Measurements from ENCODE around the gene BCAR3. TPM values are rescaled to one million over a fixed set of nuclear protein-coding genes. Genes with fewer than 3 reads are reported as not detected.
"Not testable (repeated sequence)": the region's sequence is repeated elsewhere in the genome, so short reads cannot be mapped to it uniquely, and the experiment has no call there.

The BCAR3 gene
- total RNA-seq, 3 donors from 2014 or later = 26.7 to 42.7 (median 30.2) TPM

GRCh38 chr1:93592551-93592949, 89.1 kb downstream of the BCAR3 start:
- intact Hi-C loops (cut with DNase I; ENCODE audit: low total_unique reads) = no loop called here
- Histone ChIP-seq H3K4me1 (peaks cover 7 to 23% of the 10 kb centered on the region in 2 donors), H3K27ac (peak overlapping the region; percentile 80 to 85)

GRCh38 chr1:93591676-93592550, 89.7 kb downstream of the BCAR3 start:
- H3K27me3 ChIP-seq = no peaks in the 10 kb centered on the region
- intact Hi-C loops (cut with DNase I; ENCODE audit: low total_unique reads) = no loop called here
- H3K4me3 ChIP-seq = no peak overlapping the region
- peak overlapping the region; percentile 80 to 85 for H3K27ac ChIP-seq
- H3K36me3 ChIP-seq = no peaks in the 10 kb centered on the region
- no peak for TF ChIP-seq POLR2A (IDR thresholded peaks at IDR 0.05)
- TF ChIP-seq CTCF (IDR thresholded peaks at IDR 0.05) = no peak
- TF ChIP-seq POLR2AphosphoS5 (IDR thresholded peaks at IDR 0.05) = peak in 1 of 3 donors; percentile 39
- peaks cover 7 to 23% of the 10 kb centered on the region in 2 donors for H3K4me1 ChIP-seq
- DNase-seq (ENCODE audit: low spot score in 2 of 2) = no peak
- H3K9me3 ChIP-seq = no peaks in the 10 kb centered on the region

More at GRCh38 chr1:93592551-93592949, 89.1 kb downstream of the BCAR3 start:
- DNase-seq (ENCODE audit: low spot score in 2 of 2) = no peak
- H3K36me3 ChIP-seq = no peaks in the 10 kb centered on the region
- H3K4me3 ChIP-seq = no peak overlapping the region
- no peaks in the 10 kb centered on the region for H3K9me3 ChIP-seq
- TF ChIP-seq POLR2AphosphoS5 (IDR thresholded peaks at IDR 0.05) (no peak), CTCF (IDR thresholded peaks at IDR 0.05) (no peak), POLR2A (IDR thresholded peaks at IDR 0.05) (no peak)
- H3K27me3 ChIP-seq = no peaks in the 10 kb centered on the region

GRCh38 chr1:93591291-93591675, 90.4 kb downstream of the BCAR3 start:
- H3K27me3 ChIP-seq; H3K4me3 ChIP-seq; intact Hi-C loops (cut with DNase I; ENCODE audit: low total_unique reads); H3K36me3 ChIP-seq; H3K9me3 ChIP-seq; DNase-seq (ENCODE audit: low spot score in 2 of 2): not testable (repeated sequence)
- Histone ChIP-seq H3K4me1 (peaks cover 7 to 19% of the 10 kb centered on the region in 2 donors), H3K27ac (peak overlapping the region in 1 of 2 donors; percentile 85)

GRCh38 chr1:93588955-93589354, 92.7 kb downstream of the BCAR3 start:
- Histone ChIP-seq H3K36me3 (no peaks in the 10 kb centered on the region), H3K4me3 (no peak overlapping the region), H3K27ac (peak overlapping the region; percentile 33 to 89), H3K4me1 (peaks cover under 1 to 22% of the 10 kb centered on the region in 2 donors), H3K9me3 (no peaks in the 10 kb centered on the region), H3K27me3 (no peaks in the 10 kb centered on the region)
- DNase-seq (ENCODE audit: low spot score in 2 of 2) = no peak
- intact Hi-C loops (cut with DNase I; ENCODE audit: low total_unique reads) = no loop called here
- TF ChIP-seq POLR2A (IDR thresholded peaks at IDR 0.05) (no peak), CTCF (IDR thresholded peaks at IDR 0.05) (no peak), POLR2AphosphoS5 (IDR thresholded peaks at IDR 0.05) (no peak)

GRCh38 chr1:93588206-93588605, 93.4 kb downstream of the BCAR3 start:
- DNase-seq (ENCODE audit: low spot score in 2 of 2) = no peak
- TF ChIP-seq CTCF (IDR thresholded peaks at IDR 0.05) (no peak), POLR2A (IDR thresholded peaks at IDR 0.05) (no peak), POLR2AphosphoS5 (IDR thresholded peaks at IDR 0.05) (no peak)
- Histone ChIP-seq H3K27ac (peak overlapping the region; percentile 33 to 89), H3K9me3 (no peaks in the 10 kb centered on the region), H3K4me1 (peaks cover 0 to 23% of the 10 kb centered on the region in 2 donors), H3K36me3 (no peaks in the 10 kb centered on the region), H3K27me3 (no peaks in the 10 kb centered on the region), H3K4me3 (no peak overlapping the region)
- intact Hi-C loops (cut with DNase I; ENCODE audit: low total_unique reads) = no loop called here
